IMR-90 (cell line): ENCODE measurements around the gene TCHP. TPM values are rescaled to one million over a fixed set of nuclear protein-coding genes. Genes with fewer than 3 reads are reported as not detected.

Experiments
- ATAC-seq: fragments of 200-7000 bp; cut with Tn5 transposase; 2 replicates; pipeline ENCODE4 v1.9.1; 2020; ENCODE audit warnings: low read depth, mild to moderate bottlenecking, moderate library complexity
- BruUV-seq: library from RNA; stranded (reverse); fragments of 400-500 nt; replicated peaks from 2 replicates; lab custom pipeline; 2021; lab: Mats Ljungman, UMichigan
- CTCF ChIA-PET: fragments of 300-600 bp; formaldehyde crosslinking; extraction: SDS; loops from one replicate; lab custom pipeline; 2021; ENCODE audit warnings: antibody characterized with exemption; lab: Yijun Ruan, JAX
- POLR2A ChIA-PET: fragments of 300-600 bp; sonication (Branson Sonifier 250); formaldehyde crosslinking; loops from one replicate; lab custom pipeline; 2022; ENCODE audit warnings: antibody characterized with exemption; ENCODE audit not compliant: unreplicated experiment; lab: Charles Lee
- DNase-seq: peaks from one replicate; pipeline ENCODE4 v3.0.0; 2013
- H2AFZ ChIP-seq: replicated peaks from 2 replicates; pipeline ENCODE3; 2013; ENCODE audit warnings: low read length, mild to moderate bottlenecking; ENCODE audit not compliant: poor library complexity
- H2AK5ac ChIP-seq: 2 replicates; pipeline ENCODE4 v1.6.1; 2013; ENCODE audit warnings: low read depth, low read length, inconsistent platforms
- H2AK9ac ChIP-seq: replicated peaks from 2 replicates; pipeline ENCODE3; 2013; ENCODE audit warnings: mild to moderate bottlenecking, low read depth, low read length, moderate library complexity; ENCODE audit not compliant: poor library complexity
- H2BK120ac ChIP-seq: 2 replicates; pipeline ENCODE4 v1.6.1; 2013; ENCODE audit warnings: low read depth, low read length, inconsistent platforms
- H2BK15ac ChIP-seq: 3 replicates; pipeline ENCODE4 v1.6.1; 2013; ENCODE audit warnings: low read depth, low read length, inconsistent platforms
- H2BK20ac ChIP-seq: 2 replicates; pipeline ENCODE4 v1.6.1; 2013; ENCODE audit warnings: low read depth, mild to moderate bottlenecking, inconsistent platforms, low read length, moderate library complexity
- H2BK5ac ChIP-seq: 2 replicates; pipeline ENCODE4 v1.6.1; 2013; ENCODE audit warnings: mild to moderate bottlenecking, low read depth, low read length, inconsistent platforms; ENCODE audit not compliant: poor library complexity, severe bottlenecking
- H3K14ac ChIP-seq: replicated peaks from 2 replicates; pipeline ENCODE4 v1.6.1; 2013; ENCODE audit warnings: low read depth, low read length, inconsistent platforms
- H3K18ac ChIP-seq: 2 replicates; pipeline ENCODE4 v1.6.1; 2013; ENCODE audit warnings: low read depth, low read length, control low read depth
- H3K23ac ChIP-seq: 2 replicates; pipeline ENCODE4 v1.6.1; 2013; ENCODE audit warnings: low read depth, low read length, inconsistent platforms
- H3K27ac ChIP-seq: 2 replicates; pipeline ENCODE4 v1.5.1; 2013; ENCODE audit warnings: mild to moderate bottlenecking, control low read depth, low read length; ENCODE audit not compliant: insufficient read depth
- H3K27me3 ChIP-seq: 2 replicates; pipeline ENCODE4 v1.6.1; 2013; ENCODE audit warnings: low read length; ENCODE audit not compliant: control insufficient read depth, insufficient read depth
- H3K36me3 ChIP-seq: 2 replicates; pipeline ENCODE4 v1.6.1; 2013; ENCODE audit warnings: low read length, mixed read lengths; ENCODE audit not compliant: control insufficient read depth, insufficient read depth
- H3K4ac ChIP-seq: 2 replicates; pipeline ENCODE4 v1.6.1; 2013; ENCODE audit warnings: low read depth, low read length, inconsistent platforms
- H3K4me1 ChIP-seq: 2 replicates; pipeline ENCODE4 v1.6.1; 2013; ENCODE audit warnings: low read length, mixed read lengths; ENCODE audit not compliant: control insufficient read depth, insufficient read depth
- H3K4me2 ChIP-seq: 2 replicates; pipeline ENCODE4 v1.6.1; 2013; ENCODE audit warnings: low read depth, mild to moderate bottlenecking, control low read depth, low read length, moderate library complexity
- H3K4me3 ChIP-seq: 2 replicates; pipeline ENCODE4 v1.5.1; 2013; ENCODE audit warnings: low read depth, mild to moderate bottlenecking, control low read depth, low read length, moderate library complexity; ENCODE audit not compliant: insufficient read depth
- H3K56ac ChIP-seq: 2 replicates; pipeline ENCODE4 v1.6.1; 2013; ENCODE audit warnings: low read length, inconsistent platforms; ENCODE audit not compliant: insufficient read depth; ENCODE audit errors: extremely low read depth
- H3K79me1 ChIP-seq, 2 experiments: 2 replicates each; pipeline ENCODE4 v1.6.1; 2013; ENCODE audit warnings: low read length in 2 of 2, inconsistent platforms in 1 of 2, low read depth in 1 of 2
- H3K9ac ChIP-seq: 2 replicates; pipeline ENCODE4 v1.6.1; 2013; ENCODE audit warnings: low read depth, low read length, control low read depth
- H3K9me1 ChIP-seq: 2 replicates; pipeline ENCODE4 v1.6.1; 2013; ENCODE audit warnings: low read length, inconsistent platforms; ENCODE audit not compliant: insufficient read depth
- H3K9me3 ChIP-seq: 2 replicates; pipeline ENCODE4 v1.6.1; 2013; ENCODE audit warnings: low read length; ENCODE audit not compliant: control insufficient read depth, insufficient read depth
- H4K20me1 ChIP-seq: 2 replicates; pipeline ENCODE4 v1.6.1; 2013; ENCODE audit warnings: low read length, inconsistent platforms; ENCODE audit not compliant: insufficient read depth
- H4K5ac ChIP-seq: 2 replicates; pipeline ENCODE4 v1.6.1; 2013; ENCODE audit warnings: mild to moderate bottlenecking, low read depth, low read length, control low read depth
- H4K8ac ChIP-seq, 2 experiments: 2 replicates each; pipeline ENCODE4 v1.6.1; 2013; ENCODE audit warnings: low read depth in 2 of 2, low read length in 2 of 2, control low read depth in 1 of 2, inconsistent platforms in 1 of 2
- H4K91ac ChIP-seq: 2 replicates; pipeline ENCODE4 v1.6.1; 2013; ENCODE audit warnings: low read depth, low read length, inconsistent platforms; ENCODE audit not compliant: insufficient read depth
- BHLHE40 ChIP-seq: fragments of 150-350 bp; IDR thresholded peaks from 2 replicates; pipeline ENCODE4 v1.6.1; 2016; ENCODE audit warnings: mild to moderate bottlenecking, low read depth, low read length
- CEBPB ChIP-seq: IDR thresholded peaks from 2 replicates; pipeline ENCODE4 v1.6.1; 2012; ENCODE audit warnings: low read depth, low read length, improper control_type of control experiment
- CTCF ChIP-seq: conservative IDR thresholded peaks from 2 replicates; pipeline ENCODE4 v1.5.1; 2012; ENCODE audit warnings: mild to moderate bottlenecking, low read depth, low read length, improper control_type of control experiment
- MAFK ChIP-seq: IDR thresholded peaks from 2 replicates; pipeline ENCODE4 v1.6.1; 2012; ENCODE audit warnings: low read depth, low read length, improper control_type of control experiment
- MAZ ChIP-seq: IDR thresholded peaks from 2 replicates; pipeline ENCODE4 v1.6.1; 2012; ENCODE audit warnings: low read depth, mild to moderate bottlenecking, low read length, improper control_type of control experiment, moderate library complexity, borderline replicate concordance
- MXI1 ChIP-seq: IDR thresholded peaks from 2 replicates; pipeline ENCODE4 v1.6.1; 2012; ENCODE audit warnings: low read depth, mild to moderate bottlenecking, low read length, moderate library complexity, borderline replicate concordance
- RFX5 ChIP-seq: IDR thresholded peaks from 2 replicates; pipeline ENCODE4 v1.8.0; 2012; ENCODE audit warnings: low read depth, mild to moderate bottlenecking, low read length, moderate library complexity
- SMC3 ChIP-seq: fragments of 150-350 bp; IDR thresholded peaks from 2 replicates; pipeline ENCODE4 v1.6.1; 2016; ENCODE audit warnings: low read depth, mild to moderate bottlenecking, antibody characterized with exemption, low read length, moderate library complexity
- WGBS, 2 experiments: methylation state at CpG; one replicate each; pipeline versions ENCODE4 v1.1.5 to v1.1.7; 2013; ENCODE audit warnings: missing lambda C conversion rate in 2 of 2; ENCODE audit not compliant: insufficient read length in 1 of 2; ENCODE audit errors: extremely low coverage in 2 of 2; 5-methylcytosine and 5-hydroxymethylcytosine counted together
- dilution Hi-C: fragments of 300-500 bp; cut with HindIII; formaldehyde crosslinking; loops from one replicate; pipeline ENCODE4 v1.14.3; 2018; ENCODE audit warnings: low sequenced_read_pairs; ENCODE audit not compliant: unreplicated experiment
- in situ Hi-C: fragments of 300-500 bp; cut with MboI; formaldehyde crosslinking; loops from 3 replicates; pipeline ENCODE4 v1.14.3; 2019; ENCODE audit warnings: low sequenced_read_pairs, inconsistent platforms, mixed read lengths
- intact Hi-C: fragments of 100-400 bp; cut with micrococcal nuclease; formaldehyde crosslinking; loops from 2 replicates; pipeline ENCODE4 v1.10.0; 2022
- polyA plus RNA-seq, 3 experiments: library from polyadenylated mRNA; depleted of rRNA; stranded (reverse); fragments of >200 nt; gene quantifications; 2 replicates each; pipeline ENCODE4 v1.2.3, GENCODE V29; 2012; ENCODE audit warnings: low replicate concordance in 1 of 3
- total RNA-seq: library from RNA; depleted of rRNA; stranded (reverse); fragments of >200 nt; gene quantifications from 2 replicates; pipeline ENCODE4 v1.2.3, GENCODE V29; 2012

Gene TCHP
- total and polyA plus RNA-seq, 2 of the 4 experiments (the other 2 are of a cell fraction), result 6.1 to 13.4 TPM

DNA sequence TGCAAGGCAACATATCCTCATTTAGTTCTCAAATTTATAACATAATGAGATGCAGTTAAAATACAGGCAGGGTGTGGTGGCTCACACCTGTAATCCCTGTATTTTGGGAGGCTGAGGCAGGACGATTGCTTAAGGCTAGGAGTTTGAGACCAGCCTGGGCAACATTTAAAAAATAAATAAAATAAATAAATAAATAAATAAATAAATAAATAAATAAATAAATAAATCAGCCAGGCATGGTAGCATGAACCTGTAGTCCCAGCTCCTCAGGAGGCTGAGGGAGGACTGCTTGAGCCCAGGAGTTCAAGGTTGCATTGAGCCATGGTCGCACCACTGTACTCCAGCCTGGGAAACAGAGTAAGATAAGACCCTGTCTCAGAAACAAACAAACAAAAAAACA is 39.4 kb downstream of the TCHP start:
- intact Hi-C loops (no loop called here), in situ Hi-C loops (no loop called here), dilution Hi-C loops (no loop called here)
- TF ChIP-seq SMC3 (no peak), RFX5 (no peak), MAZ (no peak), CEBPB (no peak), BHLHE40 (no peak), CTCF (no peak), MXI1 (no peak), MAFK (no peak)
- no peak overlapping the region for H4K5ac ChIP-seq
- no peak overlapping the region for H3K56ac ChIP-seq
- H3K18ac ChIP-seq, result no peak overlapping the region
- no peak overlapping the region for H3K14ac ChIP-seq
- no peak overlapping the region for H3K4me2 ChIP-seq
- POLR2A ChIA-PET, result no interaction called here
- H3K9me3 ChIP-seq, result no peaks in the 10 kb centered on the region
- peaks cover 26% of the 10 kb centered on the region for H3K9me1 ChIP-seq
- H3K79me1 ChIP-seq, result peaks cover 8 to 46% of the 10 kb centered on the region in 2 experiments; a peak in 3 of 4 replicates
- CTCF ChIA-PET, result no interaction called here
- ATAC-seq, result no peak
- WGBS, 2 experiments, result no CpG with 5 or more reads among the region's 2 CpGs
- H2BK15ac ChIP-seq, result no peak overlapping the region
- DNase-seq, result no peak
- no TSS peak for BruUV-seq
- no peak overlapping the region for H3K4me3 ChIP-seq
- no peak overlapping the region for H3K9ac ChIP-seq
- no peak overlapping the region for H2AFZ ChIP-seq
- H3K23ac ChIP-seq, result no peak overlapping the region
- H3K4ac ChIP-seq, result no peak overlapping the region
- no peaks in the 10 kb centered on the region for H3K27me3 ChIP-seq
- no peaks in the 10 kb centered on the region for H4K20me1 ChIP-seq
- H3K36me3 ChIP-seq, result peaks cover 31% of the 10 kb centered on the region
- H2AK5ac ChIP-seq, result no peak overlapping the region
- peaks cover 11% of the 10 kb centered on the region for H3K4me1 ChIP-seq
- H2AK9ac ChIP-seq, result no peak overlapping the region
- no peak overlapping the region for H2BK20ac ChIP-seq
- H2BK120ac ChIP-seq, result no peak overlapping the region
- no peak overlapping the region for H3K27ac ChIP-seq
- no peak overlapping the region for H4K91ac ChIP-seq
- H2BK5ac ChIP-seq, result no peak overlapping the region
- no peak overlapping the region for H4K8ac ChIP-seq
